HepG2 (cell line): ENCODE measurements around the gene IZUMO4. TPM values are rescaled to one million over a fixed set of nuclear protein-coding genes. Genes with fewer than 3 reads are reported as not detected.

Source experiments
- ATAC-seq: fragments of 200-7000 bp; cut with Tn5 transposase; 3 replicates; pipeline ENCODE4 v1.9.1; 2020; ENCODE audit warnings: mild to moderate bottlenecking, moderate library complexity
- BruUV-seq: library from RNA; stranded (reverse); fragments of 400-500 nt; replicated peaks from 2 replicates; lab custom pipeline; 2021; lab: Mats Ljungman, UMichigan
- CTCF ChIA-PET: fragments of 300-600 bp; formaldehyde crosslinking; extraction: SDS; loops from one replicate; lab custom pipeline; 2021; ENCODE audit warnings: low total read pairs, inconsistent platforms, low intra/inter-chr PET ratio; lab: Yijun Ruan, JAX
- POLR2A ChIA-PET: fragments of 350-600 bp; sonication (Branson Sonifier 250); formaldehyde crosslinking; loops from one replicate; lab custom pipeline; 2020; ENCODE audit warnings: antibody characterized with exemption, inconsistent platforms; lab: Yijun Ruan, JAX
- DNase-seq: peaks from one replicate; pipeline ENCODE4 v3.0.0-alpha.2; 2015; ENCODE audit warnings: low spot score
- FAIRE-seq: peaks from 3 replicates; lab custom pipeline; 2011; peaks lifted over from hg19 to GRCh38; lab: Jason Lieb, UNC
- H2AFZ ChIP-seq: one replicate; pipeline ENCODE4 v1.6.1; 2011; ENCODE audit warnings: low read length, inconsistent platforms
- H3K27ac ChIP-seq: fragments of 300-600 bp; 3 replicates; pipeline ENCODE4 v1.8.0; 2011; ENCODE audit warnings: mixed run types, mild to moderate bottlenecking, mixed read lengths, low read length, inconsistent platforms; ENCODE audit not compliant: insufficient read depth; ENCODE audit errors: extremely low read length
- H3K27me3 ChIP-seq, 2 experiments: fragments of 200-600 bp in 1 of 2; 2 replicates in 1 of 2; 3 replicates in 1 of 2; pipeline versions ENCODE4 v1.6.0 to v1.8.0; 2011; ENCODE audit warnings: low read length in 2 of 2, mild to moderate bottlenecking in 2 of 2, moderate library complexity in 2 of 2, inconsistent platforms in 1 of 2; ENCODE audit not compliant: insufficient read depth in 2 of 2, control insufficient read depth in 1 of 2
- H3K36me3 ChIP-seq, 2 experiments: fragments of 200-600 bp in 1 of 2; replicated peaks in 1 of 2; 2 replicates in 1 of 2; 3 replicates in 1 of 2; pipeline versions ENCODE4 v1.5.1 to v1.8.0; 2011; ENCODE audit warnings: low read length in 2 of 2, inconsistent platforms in 1 of 2; ENCODE audit not compliant: insufficient read depth in 2 of 2, control insufficient read depth in 1 of 2
- H3K4me1 ChIP-seq: 2 replicates; pipeline ENCODE4 v1.5.1; 2012; ENCODE audit warnings: low read length, inconsistent platforms; ENCODE audit not compliant: insufficient read depth
- H3K4me2 ChIP-seq: 2 replicates; pipeline ENCODE4 v1.6.0; 2011; ENCODE audit warnings: low read depth, low read length, inconsistent platforms
- H3K4me3 ChIP-seq, 3 experiments: fragments of 200-600 bp in 1 of 3; sonication (generic), shearing (Covaris generic) in 1 of 3; replicated peaks in 1 of 3; 2 replicates each; pipeline ENCODE4 v1.5.1; 2011 to 2016; ENCODE audit warnings: low read length in 3 of 3, inconsistent platforms in 2 of 3, low read depth in 2 of 3, mild to moderate bottlenecking in 2 of 3, control low read depth in 1 of 3, mixed read lengths in 1 of 3; ENCODE audit not compliant: insufficient read depth in 1 of 3
- H3K79me2 ChIP-seq: one replicate; pipeline ENCODE4 v1.6.1; 2011; ENCODE audit warnings: low read length, inconsistent platforms; ENCODE audit not compliant: insufficient read depth
- H3K9ac ChIP-seq: 2 replicates; pipeline ENCODE4 v1.6.0; 2011; ENCODE audit warnings: mild to moderate bottlenecking, low read depth, low read length, inconsistent platforms; ENCODE audit not compliant: insufficient read depth
- H3K9me3 ChIP-seq: 2 replicates; pipeline ENCODE4 v1.5.1; 2012; ENCODE audit warnings: mild to moderate bottlenecking, low read length
- H4K20me1 ChIP-seq: 2 replicates; pipeline ENCODE4 v1.6.0; 2011; ENCODE audit warnings: inconsistent platforms, mild to moderate bottlenecking, low read length, moderate library complexity; ENCODE audit not compliant: insufficient read depth
- ATF7-NPFF ChIP-seq: sonication (generic); formaldehyde crosslinking; IDR thresholded peaks from 2 replicates; pipeline ENCODE4 v1.8.1; 2023; ENCODE audit warnings: mild to moderate bottlenecking, low read depth, missing genetic modification reagents, moderate library complexity
- BATF2 ChIP-seq: sonication (generic); formaldehyde crosslinking; IDR thresholded peaks from 2 replicates; pipeline ENCODE4 v1.8.0; 2022; ENCODE audit warnings: mild to moderate bottlenecking, missing genetic modification reagents, moderate library complexity
- HMG20B ChIP-seq: conservative IDR thresholded peaks from 2 replicates; pipeline ENCODE4 v1.6.1; 2016; ENCODE audit warnings: missing genetic modification reagents, missing compliant biosample characterization
- IRF1 ChIP-seq: sonication (generic); formaldehyde crosslinking; IDR thresholded peaks from 2 replicates; pipeline ENCODE4 v1.4.0; 2020; ENCODE audit warnings: low read depth, mild to moderate bottlenecking, missing genetic modification reagents
- ISL2 ChIP-seq: sonication (generic); formaldehyde crosslinking; IDR thresholded peaks from 2 replicates; pipeline ENCODE4 v1.5.0; 2020; ENCODE audit warnings: missing genetic modification reagents
- MAFG ChIP-seq: sonication (generic); formaldehyde crosslinking; IDR thresholded peaks from 2 replicates; pipeline ENCODE4 v1.5.1; 2020; ENCODE audit warnings: mild to moderate bottlenecking, missing genetic modification reagents
- MXI1 ChIP-seq: IDR thresholded peaks from 3 replicates; pipeline ENCODE4 v1.6.1; 2012; ENCODE audit warnings: low read depth, low read length, inconsistent platforms, borderline replicate concordance
- PRMT3 ChIP-seq: sonication (generic); formaldehyde crosslinking; IDR thresholded peaks from 2 replicates; pipeline ENCODE4 v1.8.1; 2022; ENCODE audit warnings: low read depth, mild to moderate bottlenecking, moderate library complexity, missing genetic modification reagents, borderline replicate concordance
- RARA ChIP-seq: IDR thresholded peaks from 2 replicates; pipeline ENCODE4 v1.6.1; 2016; ENCODE audit warnings: missing genetic modification reagents, missing compliant biosample characterization
- SP140L ChIP-seq: sonication (generic); formaldehyde crosslinking; IDR thresholded peaks from 2 replicates; pipeline ENCODE4 v1.4.0; 2020; ENCODE audit warnings: missing genetic modification reagents, borderline replicate concordance
- SRSF1 ChIP-seq: fragments of 200-400 bp; formaldehyde crosslinking; optimal IDR thresholded peaks from 2 replicates; pipeline ENCODE3; 2017; ENCODE audit warnings: mild to moderate bottlenecking, low read depth, low read length, moderate library complexity
- ZNF225 ChIP-seq: sonication (generic); formaldehyde crosslinking; IDR thresholded peaks from 2 replicates; pipeline ENCODE4 v1.4.0; 2020; ENCODE audit warnings: mild to moderate bottlenecking, missing genetic modification reagents
- ZNF275 ChIP-seq: sonication (generic); formaldehyde crosslinking; IDR thresholded peaks from 2 replicates; pipeline ENCODE4 v1.8.0; 2022; ENCODE audit warnings: missing genetic modification reagents, mild to moderate bottlenecking, inconsistent platforms, borderline replicate concordance
- ZNF3 ChIP-seq: IDR thresholded peaks from 2 replicates; pipeline ENCODE4 v1.7.0; 2017; ENCODE audit warnings: inconsistent platforms
- ZNF772 ChIP-seq: sonication (generic); formaldehyde crosslinking; IDR thresholded peaks from 2 replicates; pipeline ENCODE4 v1.5.0; 2020; ENCODE audit warnings: mild to moderate bottlenecking, missing genetic modification reagents
- ZNF792 ChIP-seq: IDR thresholded peaks from 2 replicates; pipeline ENCODE4 v1.6.1; 2016
- WGBS: methylation state at CpG from one replicate; pipeline ENCODE4 v1.1.6; 2017; ENCODE audit warnings: low lambda C conversion rate; 5-methylcytosine and 5-hydroxymethylcytosine counted together
- in situ Hi-C: cut with HindIII; loops from 2 replicates; pipeline ENCODE4 v1.10.0; 2017; ENCODE audit warnings: low pct_unique_long_range_greater_than_20kb; ENCODE audit not compliant: extremely low pct_ligation_motif_present
- intact Hi-C: fragments of 100-400 bp; cut with micrococcal nuclease; formaldehyde crosslinking; loops from one replicate; pipeline ENCODE4 v1.10.0; 2022; ENCODE audit not compliant: unreplicated experiment
- polyA plus RNA-seq, 8 experiments: library from polyadenylated mRNA; depleted of rRNA in 3 of 8; stranded (reverse) in 7 of 8; unstranded in 1 of 8; fragments of >200 nt; fragmentation: Illumina TruSeq in 4 of 8; extraction: Trizol in 4 of 8; gene quantifications; 2 replicates each; pipeline versions ENCODE4 v1.2.1 to v1.2.3, GENCODE V29; 2011 to 2016; ENCODE audit warnings: low read depth in 4 of 8, missing spikeins in 1 of 8, mixed read lengths in 1 of 8; ENCODE audit not compliant: insufficient read depth in 1 of 8
- total RNA-seq, 5 experiments: library from RNA; depleted of rRNA; stranded (reverse); fragments of >200 nt; fragmentation: Illumina TruSeq; extraction: Trizol; gene quantifications; 2 replicates each; pipeline ENCODE4 v1.2.3, GENCODE V29; 2016; ENCODE audit warnings: low read depth in 1 of 5
- TF ChIP-seq, protein P1 (sequence below): sonication (generic); formaldehyde crosslinking; IDR thresholded peaks from 2 replicates; pipeline ENCODE4 v1.4.0; 2020; ENCODE audit warnings: missing genetic modification reagents, mild to moderate bottlenecking, borderline replicate concordance
- TF ChIP-seq, protein P2 (sequence below): sonication (generic); formaldehyde crosslinking; IDR thresholded peaks from 2 replicates; pipeline ENCODE4 v1.5.0; 2020; ENCODE audit warnings: missing genetic modification reagents

The IZUMO4 gene
- total and polyA plus RNA-seq, 2 of the 13 experiments (the other 11 are each of a cell fraction or from before 2014, with no cell fraction given), result 0.77 to 3.9 TPM

GRCh38 chr19:2064788-2065524, 31.8 kb upstream of the IZUMO4 start:
- Histone ChIP-seq H3K4me3 (peak overlapping the region; percentile 13 to 72 (median 59)), H2AFZ (peak overlapping the region; percentile 16), H3K9me3 (no peaks in the 10 kb centered on the region), H3K9ac (peak overlapping the region; percentile 58), H3K27me3 (no peaks in the 10 kb centered on the region; a peak in 1 of 5 replicates), H3K4me2 (peak overlapping the region; percentile 94), H3K36me3 (no peaks in the 10 kb centered on the region), H3K79me2 (no peaks in the 10 kb centered on the region), H3K27ac (peak overlapping the region; percentile 4), H3K4me1 (peaks cover 72% of the 10 kb centered on the region), H4K20me1 (no peaks in the 10 kb centered on the region)
- CTCF ChIA-PET, result interaction anchor here (1.3 kb wide), 1 partner anchor 45 kb away, joined by 5 read pairs; no protein-coding TSS in a partner anchor
- ATAC-seq (peak; percentile 1; the same call in 1 of the 3 replicates), FAIRE-seq (no peak), DNase-seq (no peak)
- POLR2A ChIA-PET, result interaction anchor here (1.0 to 1.6 kb wide), 5 partner anchors 9 to 167 kb away, joined by 3 to 6 read pairs (median 4); no protein-coding TSS in a partner anchor
- in situ Hi-C loops (loop anchor here (5.0 to 10.0 kb wide), 2 partner anchors 43 to 130 kb away; no protein-coding TSS in a partner anchor), intact Hi-C loops (loop anchor here (5.0 kb wide), 1 partner anchor 138 kb away; no protein-coding TSS in a partner anchor)
- no TSS peak for BruUV-seq
- WGBS, result 12% methylated on average over 11 of the region's 38 CpGs
- TF ChIP-seq ZNF3, result no peak
- no peak for TF ChIP-seq BATF2 (CRISPR knock-in tag)
- TF ChIP-seq, protein P1, sequence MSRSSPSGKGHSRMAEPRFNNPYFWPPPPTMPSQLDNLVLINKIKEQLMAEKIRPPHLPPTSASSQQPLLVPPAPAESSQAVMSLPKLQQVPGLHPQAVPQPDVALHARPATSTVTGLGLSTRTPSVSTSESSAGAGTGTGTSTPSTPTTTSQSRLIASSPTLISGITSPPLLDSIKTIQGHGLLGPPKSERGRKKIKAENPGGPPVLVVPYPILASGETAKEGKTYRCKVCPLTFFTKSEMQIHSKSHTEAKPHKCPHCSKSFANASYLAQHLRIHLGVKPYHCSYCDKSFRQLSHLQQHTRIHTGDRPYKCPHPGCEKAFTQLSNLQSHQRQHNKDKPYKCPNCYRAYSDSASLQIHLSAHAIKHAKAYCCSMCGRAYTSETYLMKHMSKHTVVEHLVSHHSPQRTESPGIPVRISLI (CRISPR knock-in tag), result no peak
- no peak; the same call in 2 of the 3 replicates for TF ChIP-seq MXI1
- no peak for TF ChIP-seq PRMT3 (CRISPR knock-in tag)
- TF ChIP-seq, protein P2, sequence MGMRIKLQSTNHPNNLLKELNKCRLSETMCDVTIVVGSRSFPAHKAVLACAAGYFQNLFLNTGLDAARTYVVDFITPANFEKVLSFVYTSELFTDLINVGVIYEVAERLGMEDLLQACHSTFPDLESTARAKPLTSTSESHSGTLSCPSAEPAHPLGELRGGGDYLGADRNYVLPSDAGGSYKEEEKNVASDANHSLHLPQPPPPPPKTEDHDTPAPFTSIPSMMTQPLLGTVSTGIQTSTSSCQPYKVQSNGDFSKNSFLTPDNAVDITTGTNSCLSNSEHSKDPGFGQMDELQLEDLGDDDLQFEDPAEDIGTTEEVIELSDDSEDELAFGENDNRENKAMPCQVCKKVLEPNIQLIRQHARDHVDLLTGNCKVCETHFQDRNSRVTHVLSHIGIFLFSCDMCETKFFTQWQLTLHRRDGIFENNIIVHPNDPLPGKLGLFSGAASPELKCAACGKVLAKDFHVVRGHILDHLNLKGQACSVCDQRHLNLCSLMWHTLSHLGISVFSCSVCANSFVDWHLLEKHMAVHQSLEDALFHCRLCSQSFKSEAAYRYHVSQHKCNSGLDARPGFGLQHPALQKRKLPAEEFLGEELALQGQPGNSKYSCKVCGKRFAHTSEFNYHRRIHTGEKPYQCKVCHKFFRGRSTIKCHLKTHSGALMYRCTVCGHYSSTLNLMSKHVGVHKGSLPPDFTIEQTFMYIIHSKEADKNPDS (CRISPR knock-in tag), result no peak
- no peak for TF ChIP-seq ZNF275 (CRISPR knock-in tag)
- TF ChIP-seq ZNF792 (CRISPR knock-in tag), result no peak
- no peak for TF ChIP-seq ZNF225 (CRISPR knock-in tag)
- no peak for TF ChIP-seq IRF1
- no peak for TF ChIP-seq SP140L (CRISPR knock-in tag)
- no peak for TF ChIP-seq SRSF1
- TF ChIP-seq ZNF772, result peak; percentile 62; the same call in 1 of the 2 replicates
- TF ChIP-seq ISL2 (CRISPR knock-in tag), result no peak
- peak; percentile 54 for TF ChIP-seq RARA (CRISPR knock-in tag)
- peak; percentile 36; the same call in 1 of the 2 replicates for TF ChIP-seq ATF7-NPFF
- TF ChIP-seq HMG20B (CRISPR knock-in tag), result no peak
- TF ChIP-seq MAFG (CRISPR knock-in tag), result no peak
